Smooth muscle cell of the brain vasculature (primary cell): ENCODE results near the gene SMIM24.
"Not testable (repeated sequence)": the region's sequence is repeated elsewhere in the genome, so short reads cannot be mapped to it uniquely, and the experiment has no call there.

Experiments
- DNase-seq: peaks from one replicate; pipeline ENCODE4 v3.0.0-alpha.2; 2012; ENCODE audit warnings: low read depth, low spot score

SMIM24 gene

GRCh38 chr19:3433805-3434540 is 46.4 kb downstream of the SMIM24 start:
- no peak for DNase-seq

GRCh38 chr19:3433313-3433712 is 47.0 kb downstream of the SMIM24 start:
- no peak for DNase-seq

- no peak for DNase-seq
Measured at GRCh38 chr19:3431760-3432397, 48.4 kb downstream of the SMIM24 start.

- not testable (repeated sequence) for DNase-seq
Measured at GRCh38 chr19:3430366-3430680, 50.0 kb downstream of the SMIM24 start.

GRCh38 chr19:3426433-3426832 is 53.9 kb downstream of the SMIM24 start:
- DNase-seq, result no peak
